GM19438 (cell line): ENCODE measurements around the gene MYO1B.

Experiments used
- ATAC-seq: cut with Tn5 transposase; IDR thresholded peaks from one replicate; pipeline ENCODE4 v1.9.1; 2021; ENCODE audit warnings: low read depth; ENCODE audit not compliant: unreplicated experiment

Gene MYO1B

GRCh38 chr2:191295088-191295487 is 49.9 kb downstream of the MYO1B start:
- ATAC-seq = no peak

GRCh38 chr2:191296083-191297006 is 51.1 kb downstream of the MYO1B start:
- no peak for ATAC-seq

GRCh38 chr2:191297033-191297432 is 51.8 kb downstream of the MYO1B start:
- no peak for ATAC-seq

GRCh38 chr2:191298306-191298705 is 53.1 kb downstream of the MYO1B start:
- no peak for ATAC-seq

- ATAC-seq = no peak
Measured at GRCh38 chr2:191299010-191299409, 53.8 kb downstream of the MYO1B start.

- ATAC-seq = no peak
Measured at GRCh38 chr2:191299866-191300265, 54.7 kb downstream of the MYO1B start.

- no peak for ATAC-seq
Measured at GRCh38 chr2:191301971-191302370, 56.8 kb downstream of the MYO1B start.

- ATAC-seq = peak; percentile 74
Measured at GRCh38 chr2:191302459-191303139, 57.4 kb downstream of the MYO1B start.

GRCh38 chr2:191303140-191304005 is 58.2 kb downstream of the MYO1B start:
- ATAC-seq = no peak

GRCh38 chr2:191304939-191305875 is 60.0 kb downstream of the MYO1B start:
- no peak for ATAC-seq

GRCh38 chr2:191308026-191308425 is 62.8 kb downstream of the MYO1B start:
- no peak for ATAC-seq

- no peak for ATAC-seq
Measured at GRCh38 chr2:191311156-191311555, 66.0 kb downstream of the MYO1B start.

GRCh38 chr2:191311627-191312026 is 66.4 kb downstream of the MYO1B start:
- no peak for ATAC-seq

GRCh38 chr2:191312163-191312562 is 67.0 kb downstream of the MYO1B start:
- ATAC-seq = no peak

GRCh38 chr2:191312662-191313061 is 67.5 kb downstream of the MYO1B start:
- no peak for ATAC-seq

- no peak for ATAC-seq
Measured at GRCh38 chr2:191314697-191315364, 69.6 kb downstream of the MYO1B start.

- ATAC-seq = no peak
Measured at GRCh38 chr2:191315365-191315752, 70.2 kb downstream of the MYO1B start.

- no peak for ATAC-seq
Measured at GRCh38 chr2:191316246-191316994, 71.2 kb downstream of the MYO1B start.
